ENCODE measurements around the gene SLC25A14.

DNA sequence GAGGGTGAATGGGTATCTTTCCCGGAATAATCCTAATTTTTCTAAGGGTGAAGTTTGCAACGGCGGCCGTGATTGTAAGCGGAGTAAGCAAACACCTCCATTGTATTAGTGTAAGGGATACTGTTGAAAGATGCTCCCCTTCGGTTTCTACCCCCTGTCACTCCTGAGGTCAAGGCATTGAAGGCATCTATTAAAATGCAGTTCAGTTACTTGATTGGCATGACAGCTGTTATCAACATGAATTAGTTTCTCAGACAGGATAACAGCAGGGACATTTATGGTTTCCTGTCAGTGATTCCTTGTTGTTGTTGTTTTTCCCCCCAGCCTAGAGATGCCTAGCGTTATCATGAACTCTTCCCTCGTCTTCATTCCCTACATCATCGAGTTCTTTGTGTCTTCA lies 552 bp downstream of the SLC25A14 start:
- TF ChIP-seq CTCF (IDR thresholded peaks at IDR 0.05) (no peak), POLR2A (IDR thresholded peaks at IDR 0.05) (no peak)

Measured in esophagus squamous epithelium (tissue), 4 donors.